ENCODE measurements around the gene NUAK2.

DNA sequence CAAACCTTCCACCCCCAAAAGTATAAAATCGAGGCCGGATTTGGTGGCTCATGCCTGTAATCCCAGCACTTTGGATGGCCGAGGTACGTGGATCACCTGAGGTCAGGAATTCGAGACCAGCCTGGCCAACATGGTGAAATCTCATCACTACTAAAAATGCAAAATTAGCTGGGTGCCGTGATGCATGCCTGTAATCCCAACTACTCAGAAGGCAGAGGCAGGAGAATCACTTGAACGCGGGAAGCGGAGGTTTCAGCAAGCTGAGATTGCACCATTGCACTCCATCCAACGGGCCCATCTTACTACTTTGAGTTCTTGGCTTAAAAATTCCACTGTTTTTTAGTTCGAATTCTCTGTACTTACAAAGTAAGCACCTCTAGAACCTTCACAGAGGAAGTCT, 24.2 kb upstream of the NUAK2 start:
- no peak for TF ChIP-seq YY1 (IDR thresholded peaks at IDR 0.05; ENCODE audit: insufficient read depth, insufficient read length)
- no peak for TF ChIP-seq SUZ12 (IDR thresholded peaks at IDR 0.05; ENCODE audit: extremely low read depth, insufficient read depth, insufficient read length)

Data from NT2/D1 (cell line).